Endothelial cell of umbilical vein (primary cell): ENCODE results near the gene ZBTB25. TPM values are rescaled to one million over a fixed set of nuclear protein-coding genes. Genes with fewer than 3 reads are reported as not detected.

Source experiments
- BruUV-seq: library from RNA; stranded (reverse); fragments of 400-500 nt; replicated peaks from 2 replicates; lab custom pipeline; 2021; lab: Mats Ljungman, UMichigan
- CTCF ChIA-PET: fragments of 300-600, 350-600 bp; sonication (Branson Sonifier 250); formaldehyde crosslinking; loops from one replicate; lab custom pipeline; 2021; ENCODE audit warnings: antibody characterized with exemption, inconsistent platforms; lab: Charles Lee
- POLR2A ChIA-PET: fragments of 300-600, 350-600 bp; sonication (Branson Sonifier 250); formaldehyde crosslinking; loops from one replicate; lab custom pipeline; 2021; ENCODE audit warnings: antibody characterized with exemption, inconsistent platforms; lab: Charles Lee
- DNase-seq: peaks from one replicate; pipeline ENCODE4 v3.0.0-alpha.2; 2011; ENCODE audit warnings: low read depth, low spot score
- FAIRE-seq: peaks from 2 replicates; lab custom pipeline; 2011; peaks lifted over from hg19 to GRCh38; lab: Jason Lieb, UNC
- H2AFZ ChIP-seq: 2 replicates; pipeline ENCODE4 v1.6.0; 2012; ENCODE audit warnings: low read depth, low read length, control low read depth, inconsistent platforms
- H3K27ac ChIP-seq: 2 replicates; pipeline ENCODE4 v1.5.1; 2011; ENCODE audit warnings: low read depth, mild to moderate bottlenecking, control low read depth, low read length, moderate library complexity; ENCODE audit not compliant: insufficient read depth
- H3K27me3 ChIP-seq, 2 experiments: 2 replicates each; pipeline versions ENCODE4 v1.6.0 to v1.6.1; 2011; ENCODE audit warnings: low read length in 2 of 2, mixed read lengths in 1 of 2; ENCODE audit not compliant: control insufficient read depth in 2 of 2, insufficient read depth in 2 of 2
- H3K36me3 ChIP-seq, 2 experiments: 2 replicates in 1 of 2; 3 replicates in 1 of 2; pipeline ENCODE4 v1.5.1; 2011; ENCODE audit warnings: low read length in 2 of 2, mild to moderate bottlenecking in 1 of 2, moderate library complexity in 1 of 2; ENCODE audit not compliant: control insufficient read depth in 2 of 2, insufficient read depth in 2 of 2; ENCODE audit errors: extremely low read depth in 1 of 2
- H3K4me1 ChIP-seq: 3 replicates; pipeline ENCODE4 v1.5.1; 2011; ENCODE audit warnings: mild to moderate bottlenecking, low read length; ENCODE audit not compliant: control insufficient read depth, insufficient read depth; ENCODE audit errors: extremely low read depth
- H3K4me2 ChIP-seq: 2 replicates; pipeline ENCODE4 v1.6.1; 2011; ENCODE audit warnings: low read length, control low read depth, mixed read lengths; ENCODE audit not compliant: insufficient read depth
- H3K4me3 ChIP-seq, 3 experiments: fragments of 200-600 bp in 1 of 3; sonication (generic), shearing (Covaris generic) in 1 of 3; replicated peaks in 1 of 3; 2 replicates each; pipeline ENCODE4 v1.5.1; 2011 to 2016; ENCODE audit warnings: control low read depth in 3 of 3, low read length in 3 of 3, mild to moderate bottlenecking in 2 of 3, inconsistent platforms in 1 of 3, low read depth in 1 of 3, moderate library complexity in 1 of 3; ENCODE audit not compliant: insufficient read depth in 1 of 3
- H3K79me2 ChIP-seq: 2 replicates; pipeline ENCODE4 v1.6.0; 2012; ENCODE audit warnings: low read length, inconsistent platforms; ENCODE audit not compliant: control insufficient read depth, insufficient read depth
- H3K9ac ChIP-seq: replicated peaks from 2 replicates; pipeline ENCODE3; 2011; ENCODE audit warnings: low read length, control low read depth; ENCODE audit not compliant: insufficient read depth; ENCODE audit errors: extremely low read depth
- H3K9me1 ChIP-seq: replicated peaks from 3 replicates; pipeline ENCODE4 v1.6.0; 2011; ENCODE audit warnings: mild to moderate bottlenecking, low read length; ENCODE audit not compliant: control insufficient read depth, insufficient read depth; ENCODE audit errors: extremely low read depth
- H3K9me3 ChIP-seq: replicated peaks from 2 replicates; pipeline ENCODE4 v1.5.1; 2012; ENCODE audit warnings: low read length, inconsistent platforms; ENCODE audit not compliant: control insufficient read depth, insufficient read depth
- H4K20me1 ChIP-seq: replicated peaks from 2 replicates; pipeline ENCODE3; 2011; ENCODE audit warnings: mild to moderate bottlenecking, low read length; ENCODE audit not compliant: control insufficient read depth, insufficient read depth; ENCODE audit errors: extremely low read depth
- EZH2 ChIP-seq: IDR thresholded peaks from 2 replicates; pipeline ENCODE4 v1.6.1; 2012; ENCODE audit warnings: borderline replicate concordance, low read depth, mild to moderate bottlenecking, moderate library complexity, low read length, inconsistent platforms; ENCODE audit not compliant: severe bottlenecking
- GATA2 ChIP-seq: IDR thresholded peaks from 2 replicates; pipeline ENCODE4 v1.7.0; 2011; ENCODE audit warnings: low read depth, mild to moderate bottlenecking, moderate library complexity, mixed read lengths, low read length; ENCODE audit not compliant: insufficient read length, insufficient read depth
- MYC ChIP-seq: IDR thresholded peaks from one replicate; pipeline ENCODE4 v1.6.1; 2011; ENCODE audit warnings: mild to moderate bottlenecking, low read depth, low read length
- dilution Hi-C: fragments of 300-500 bp; cut with MboI; formaldehyde crosslinking; loops from one replicate; pipeline ENCODE4 v1.15.0; 2019; ENCODE audit warnings: low sequenced_read_pairs; ENCODE audit not compliant: extremely low pct_ligation_motif_present
- intact Hi-C: fragments of 100-400 bp; cut with micrococcal nuclease; formaldehyde crosslinking; loops from one replicate; pipeline ENCODE4 v1.10.0; 2022
- polyA plus RNA-seq, 4 experiments: library from polyadenylated mRNA; depleted of rRNA in 3 of 4; stranded (reverse) in 3 of 4; unstranded in 1 of 4; fragments of >200 nt; gene quantifications; 2 replicates each; pipeline versions ENCODE4 v1.2.1 to v1.2.3, GENCODE V29; 2011 to 2012; ENCODE audit warnings: missing spikeins in 1 of 4
- total RNA-seq: library from RNA; stranded (reverse); gene quantifications from 2 replicates; pipeline ENCODE4 v1.2.3, GENCODE V29; 2021
- TF ChIP-seq, protein P1 (sequence below): IDR thresholded peaks from 2 replicates; pipeline ENCODE4 v1.6.1; 2011; ENCODE audit not compliant: insufficient read depth, insufficient read length
- TF ChIP-seq, protein P2 (sequence below), 2 donors: IDR thresholded peaks; 1 replicate in 1 of 2; 2 replicates in 1 of 2; pipeline ENCODE4 v1.5.1; 2011; ENCODE audit warnings: low read length in 2 of 2, mild to moderate bottlenecking in 2 of 2, moderate library complexity in 2 of 2, control low read depth in 1 of 2, inconsistent platforms in 1 of 2, low read depth in 1 of 2; ENCODE audit not compliant: insufficient read depth in 1 of 2; ENCODE audit errors: extremely low read depth in 1 of 2

Gene ZBTB25
- total and polyA plus RNA-seq, 2 donors (not counting 3 experiments of a cell fraction or from before 2014, with no cell fraction given): 3.2 to 7.7 TPM

DNA sequence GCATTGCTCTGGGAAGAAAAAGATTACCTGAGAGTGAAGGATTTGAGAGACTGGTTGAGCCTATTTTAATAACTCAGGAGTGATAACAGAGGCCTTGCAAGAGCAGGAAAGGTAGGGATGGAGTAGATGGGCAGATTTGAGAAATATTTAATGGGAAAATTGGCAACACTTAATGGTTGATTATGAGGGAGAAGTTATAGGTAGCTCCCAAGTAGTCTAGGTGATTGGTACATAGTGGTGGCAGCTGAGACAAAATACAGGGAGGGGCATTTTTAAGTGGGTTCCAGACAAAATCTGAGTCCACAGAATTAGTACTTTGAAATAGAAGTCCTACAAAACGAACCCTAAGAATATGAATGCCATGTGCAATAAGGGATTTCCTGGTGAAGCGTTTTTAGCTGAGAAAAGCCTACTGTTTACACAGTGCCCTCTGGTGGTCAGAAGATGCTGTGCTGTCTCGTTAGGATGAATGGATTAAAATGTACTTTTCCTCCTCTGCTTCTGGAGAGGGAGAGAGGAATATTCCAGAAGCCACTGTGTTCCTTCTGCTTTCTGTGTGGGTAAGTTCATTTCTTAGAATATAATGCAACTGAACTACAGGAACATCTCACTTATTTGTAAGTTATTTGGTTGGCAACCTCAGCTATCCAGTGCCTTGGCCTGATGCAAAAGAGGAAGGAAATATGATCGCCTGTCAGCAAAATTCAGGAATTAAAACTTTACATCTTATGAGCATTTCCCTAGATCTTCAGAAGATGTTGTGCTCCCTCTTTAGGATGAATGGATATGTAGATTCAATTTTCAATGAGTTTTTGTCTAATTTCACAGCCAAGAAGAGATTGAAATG is 7.4 kb upstream of the ZBTB25 start:
- peak overlapping the region; percentile 38 for H3K4me2 ChIP-seq
- DNase-seq (peak; percentile 72), FAIRE-seq (peak; percentile 62)
- no peaks in the 10 kb centered on the region for H3K9me1 ChIP-seq
- intact Hi-C loops (loop anchor here (5.0 kb wide), 1 partner anchor 251 kb away; no protein-coding TSS in a partner anchor), dilution Hi-C loops (no loop called here)
- H2AFZ ChIP-seq: no peak overlapping the region
- peaks cover 24% of the 10 kb centered on the region for H4K20me1 ChIP-seq
- no TSS peak for BruUV-seq
- no peak for TF ChIP-seq MYC
- TF ChIP-seq, protein P1, sequence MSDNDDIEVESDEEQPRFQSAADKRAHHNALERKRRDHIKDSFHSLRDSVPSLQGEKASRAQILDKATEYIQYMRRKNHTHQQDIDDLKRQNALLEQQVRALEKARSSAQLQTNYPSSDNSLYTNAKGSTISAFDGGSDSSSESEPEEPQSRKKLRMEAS: no peak
- no peak for TF ChIP-seq EZH2
- TF ChIP-seq, protein P2, sequence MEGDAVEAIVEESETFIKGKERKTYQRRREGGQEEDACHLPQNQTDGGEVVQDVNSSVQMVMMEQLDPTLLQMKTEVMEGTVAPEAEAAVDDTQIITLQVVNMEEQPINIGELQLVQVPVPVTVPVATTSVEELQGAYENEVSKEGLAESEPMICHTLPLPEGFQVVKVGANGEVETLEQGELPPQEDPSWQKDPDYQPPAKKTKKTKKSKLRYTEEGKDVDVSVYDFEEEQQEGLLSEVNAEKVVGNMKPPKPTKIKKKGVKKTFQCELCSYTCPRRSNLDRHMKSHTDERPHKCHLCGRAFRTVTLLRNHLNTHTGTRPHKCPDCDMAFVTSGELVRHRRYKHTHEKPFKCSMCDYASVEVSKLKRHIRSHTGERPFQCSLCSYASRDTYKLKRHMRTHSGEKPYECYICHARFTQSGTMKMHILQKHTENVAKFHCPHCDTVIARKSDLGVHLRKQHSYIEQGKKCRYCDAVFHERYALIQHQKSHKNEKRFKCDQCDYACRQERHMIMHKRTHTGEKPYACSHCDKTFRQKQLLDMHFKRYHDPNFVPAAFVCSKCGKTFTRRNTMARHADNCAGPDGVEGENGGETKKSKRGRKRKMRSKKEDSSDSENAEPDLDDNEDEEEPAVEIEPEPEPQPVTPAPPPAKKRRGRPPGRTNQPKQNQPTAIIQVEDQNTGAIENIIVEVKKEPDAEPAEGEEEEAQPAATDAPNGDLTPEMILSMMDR (IDR thresholded peaks at IDR 0.05; ENCODE audit: extremely low read depth in 1 of 2, insufficient read depth in 1 of 2, low read depth in 1 of 2, low read length in 2 of 2): peak; percentile 78 to 84
- TF ChIP-seq GATA2: no peak
- H3K27me3 ChIP-seq: no peaks in the 10 kb centered on the region
- H3K36me3 ChIP-seq: no peaks in the 10 kb centered on the region
- no peak overlapping the region for H3K9ac ChIP-seq
- POLR2A ChIA-PET: no interaction called here
- CTCF ChIA-PET: interaction anchor here (0.6 to 3.0 kb wide), 33 partner anchors 10 to 501 kb away, joined by 3 to 43 read pairs (median 5); partner anchors contain the start of genes AKAP5 and HSPA2
- peaks cover 21% of the 10 kb centered on the region for H3K4me1 ChIP-seq
- H3K79me2 ChIP-seq: peaks cover 92% of the 10 kb centered on the region
- H3K9me3 ChIP-seq: no peaks in the 10 kb centered on the region
- no peak overlapping the region for H3K4me3 ChIP-seq
- H3K27ac ChIP-seq: no peak overlapping the region
